GM12875 (cell line): ENCODE measurements around the gene LAPTM5.

Experiments
- H3K4me3 ChIP-seq: one replicate; pipeline ENCODE4 v1.5.1; 2011; ENCODE audit warnings: low read depth, low read length, control low read depth
- CTCF ChIP-seq: IDR thresholded peaks from 2 replicates; pipeline ENCODE4 v1.5.1; 2011; ENCODE audit warnings: low read depth, mild to moderate bottlenecking, control low read depth, inconsistent platforms, low read length, moderate library complexity, borderline replicate concordance; ENCODE audit not compliant: insufficient read depth

LAPTM5 gene

GRCh38 chr1:30740251-30741238 lies 17.0 kb downstream of the LAPTM5 start:
- no peak for TF ChIP-seq CTCF
- H3K4me3 ChIP-seq: no peak overlapping the region

- no peak for TF ChIP-seq CTCF
- H3K4me3 ChIP-seq: no peak overlapping the region
These were observed 18.0 kb downstream of the LAPTM5 start for GRCh38 chr1:30739601-30740000.

GRCh38 chr1:30738715-30739559 lies 18.6 kb downstream of the LAPTM5 start:
- no peak for TF ChIP-seq CTCF
- H3K4me3 ChIP-seq: no peak overlapping the region

GRCh38 chr1:30738040-30738714 lies 19.4 kb downstream of the LAPTM5 start:
- no peak for TF ChIP-seq CTCF
- H3K4me3 ChIP-seq: no peak overlapping the region

GRCh38 chr1:30737357-30738039 lies 20.1 kb downstream of the LAPTM5 start:
- no peak for TF ChIP-seq CTCF
- H3K4me3 ChIP-seq: no peak overlapping the region

GRCh38 chr1:30735668-30736498 lies 21.7 kb downstream of the LAPTM5 start:
- TF ChIP-seq CTCF: no peak
- no peak overlapping the region for H3K4me3 ChIP-seq
